Ovary (tissue), 3 donors: Measurements from ENCODE around the gene LARGE1.

Source experiments
- EP300 ChIP-seq: sonication (generic); formaldehyde crosslinking; IDR thresholded peaks from one replicate; pipeline ENCODE4 v1.6.1; 2017; ENCODE audit warnings: antibody characterized with exemption
- POLR2A ChIP-seq: fragments of 450-650 bp; IDR thresholded peaks from one replicate; pipeline ENCODE4 v1.6.1; 2017; ENCODE audit warnings: antibody characterized with exemption, mild to moderate bottlenecking, moderate library complexity
- TF ChIP-seq, protein P1 (sequence below), 3 donors: fragments of 450-650 bp in 2 of 3; fragments of 200-600 bp in 1 of 3; IDR thresholded peaks; one replicate each; pipeline versions ENCODE4 v1.5.1 to v1.8.0; 2016 to 2022; ENCODE audit warnings: antibody characterized with exemption in 3 of 3, mild to moderate bottlenecking in 1 of 3
- donor health status: DM: no; HTN: no; CAD: no.

DNA sequence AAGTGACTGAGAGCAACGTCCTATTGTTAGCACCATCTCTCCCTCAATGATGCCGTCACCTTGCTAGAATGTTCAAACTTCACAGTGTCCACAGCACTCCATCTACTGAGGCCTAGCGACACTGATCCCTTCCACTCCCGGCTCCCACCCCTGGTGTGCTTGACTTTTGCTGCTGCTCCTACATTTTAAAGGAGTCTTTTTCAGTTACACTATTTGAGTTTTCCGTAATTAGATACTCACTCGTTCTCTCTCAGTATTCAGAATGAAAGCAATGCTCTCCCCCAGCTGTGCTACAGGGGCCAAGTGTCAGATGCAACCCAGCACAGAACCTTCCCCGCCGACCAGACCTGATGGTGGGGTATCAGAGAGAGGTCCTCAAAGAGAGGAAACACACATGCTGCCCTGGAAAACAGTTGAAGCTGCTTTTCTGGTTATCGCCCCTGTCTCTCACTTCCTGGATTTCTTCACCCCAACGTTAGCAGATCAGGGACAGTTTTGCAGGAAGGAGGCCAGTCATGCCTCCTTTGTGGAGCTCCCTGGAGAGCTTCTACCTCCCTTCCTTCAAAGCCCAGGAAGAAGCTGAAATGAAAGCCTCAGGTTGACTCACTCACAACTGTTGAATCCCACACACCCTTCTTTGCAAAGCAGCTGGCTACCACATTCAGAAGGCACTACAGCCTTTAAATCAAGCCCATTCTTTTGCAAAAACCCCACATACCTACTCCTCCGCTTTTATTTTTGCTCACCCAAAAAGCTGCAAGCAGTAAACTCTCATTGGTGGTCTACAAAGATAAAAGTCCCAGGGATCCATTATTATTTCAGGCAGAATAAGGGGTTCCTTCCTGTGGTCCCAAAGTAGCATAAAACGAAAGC, 23.5 kb downstream of the LARGE1 start:
- TF ChIP-seq POLR2A (no peak), EP300 (no peak)
- TF ChIP-seq, protein P1, sequence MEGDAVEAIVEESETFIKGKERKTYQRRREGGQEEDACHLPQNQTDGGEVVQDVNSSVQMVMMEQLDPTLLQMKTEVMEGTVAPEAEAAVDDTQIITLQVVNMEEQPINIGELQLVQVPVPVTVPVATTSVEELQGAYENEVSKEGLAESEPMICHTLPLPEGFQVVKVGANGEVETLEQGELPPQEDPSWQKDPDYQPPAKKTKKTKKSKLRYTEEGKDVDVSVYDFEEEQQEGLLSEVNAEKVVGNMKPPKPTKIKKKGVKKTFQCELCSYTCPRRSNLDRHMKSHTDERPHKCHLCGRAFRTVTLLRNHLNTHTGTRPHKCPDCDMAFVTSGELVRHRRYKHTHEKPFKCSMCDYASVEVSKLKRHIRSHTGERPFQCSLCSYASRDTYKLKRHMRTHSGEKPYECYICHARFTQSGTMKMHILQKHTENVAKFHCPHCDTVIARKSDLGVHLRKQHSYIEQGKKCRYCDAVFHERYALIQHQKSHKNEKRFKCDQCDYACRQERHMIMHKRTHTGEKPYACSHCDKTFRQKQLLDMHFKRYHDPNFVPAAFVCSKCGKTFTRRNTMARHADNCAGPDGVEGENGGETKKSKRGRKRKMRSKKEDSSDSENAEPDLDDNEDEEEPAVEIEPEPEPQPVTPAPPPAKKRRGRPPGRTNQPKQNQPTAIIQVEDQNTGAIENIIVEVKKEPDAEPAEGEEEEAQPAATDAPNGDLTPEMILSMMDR (IDR thresholded peaks at IDR 0.05): no peak
